Duodenal mucosa (tissue), 2 donors: ENCODE results near the gene BLVRA.
"Not testable (repeated sequence)": the region's sequence is repeated elsewhere in the genome, so short reads cannot be mapped to it uniquely, and the experiment has no call there.

Source experiments
- H3K27ac ChIP-seq: one replicate; pipeline ENCODE4 v1.7.0; 2013; ENCODE audit warnings: low read depth, low read length
- H3K27me3 ChIP-seq, 2 donors: one replicate each; pipeline ENCODE4 v1.7.0; 2013; ENCODE audit warnings: low read length in 2 of 2, control low read depth in 1 of 2; ENCODE audit not compliant: insufficient read depth in 2 of 2, control insufficient read depth in 1 of 2
- H3K36me3 ChIP-seq, 2 donors: one replicate each; pipeline ENCODE4 v1.7.0; 2013; ENCODE audit warnings: low read length in 2 of 2, control low read depth in 1 of 2; ENCODE audit not compliant: insufficient read depth in 2 of 2, control insufficient read depth in 1 of 2
- H3K4me1 ChIP-seq, 2 donors: one replicate each; pipeline ENCODE4 v1.7.0; 2013; ENCODE audit warnings: low read length in 2 of 2, control low read depth in 1 of 2; ENCODE audit not compliant: insufficient read depth in 2 of 2, control insufficient read depth in 1 of 2
- H3K4me3 ChIP-seq, 2 donors: one replicate each; pipeline ENCODE4 v1.7.0; 2013; ENCODE audit warnings: low read length in 2 of 2, low read depth in 1 of 2
- H3K9ac ChIP-seq, 2 donors: one replicate each; pipeline ENCODE4 v1.7.0; 2013; ENCODE audit warnings: low read length in 2 of 2, low read depth in 1 of 2
- H3K9me3 ChIP-seq, 2 donors: one replicate each; pipeline ENCODE4 v1.7.0; 2013; ENCODE audit warnings: low read length in 2 of 2, control low read depth in 1 of 2; ENCODE audit not compliant: control insufficient read depth in 1 of 2

BLVRA gene, protein sequence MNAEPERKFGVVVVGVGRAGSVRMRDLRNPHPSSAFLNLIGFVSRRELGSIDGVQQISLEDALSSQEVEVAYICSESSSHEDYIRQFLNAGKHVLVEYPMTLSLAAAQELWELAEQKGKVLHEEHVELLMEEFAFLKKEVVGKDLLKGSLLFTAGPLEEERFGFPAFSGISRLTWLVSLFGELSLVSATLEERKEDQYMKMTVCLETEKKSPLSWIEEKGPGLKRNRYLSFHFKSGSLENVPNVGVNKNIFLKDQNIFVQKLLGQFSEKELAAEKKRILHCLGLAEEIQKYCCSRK

GRCh38 chr7:43758029-43758821 lies at the start of gene BLVRA:
Gene BLVRA, plus strand, starts transcription at chr7:43758680. Its CDS starts 12,479 bp downstream, at chr7:43771159.
- Histone ChIP-seq H3K4me1 (peaks cover 5 to 10% of the 10 kb centered on the region in 2 donors), H3K27me3 (peaks cover 3 to 6% of the 10 kb centered on the region in 2 donors), H3K9me3 (no peaks in the 10 kb centered on the region), H3K4me3 (peak within 1 kb of the TSS; percentile 74 to 85), H3K27ac (peak within 1 kb of the TSS; percentile 30), H3K36me3 (no peaks in the 10 kb centered on the region), H3K9ac (peak within 1 kb of the TSS; percentile 38 to 51)

- H3K9me3 ChIP-seq = no peaks in the 10 kb centered on the region
- no peaks in the 10 kb centered on the region for H3K36me3 ChIP-seq
- H3K9ac ChIP-seq = no peak overlapping the region
- no peaks in the 10 kb centered on the region for H3K4me1 ChIP-seq
- no peaks in the 10 kb centered on the region for H3K27me3 ChIP-seq
- no peak overlapping the region for H3K27ac ChIP-seq
- no peak overlapping the region for H3K4me3 ChIP-seq
Measured at GRCh38 chr7:43711503-43711902, 47.0 kb upstream of the BLVRA start.

DNA sequence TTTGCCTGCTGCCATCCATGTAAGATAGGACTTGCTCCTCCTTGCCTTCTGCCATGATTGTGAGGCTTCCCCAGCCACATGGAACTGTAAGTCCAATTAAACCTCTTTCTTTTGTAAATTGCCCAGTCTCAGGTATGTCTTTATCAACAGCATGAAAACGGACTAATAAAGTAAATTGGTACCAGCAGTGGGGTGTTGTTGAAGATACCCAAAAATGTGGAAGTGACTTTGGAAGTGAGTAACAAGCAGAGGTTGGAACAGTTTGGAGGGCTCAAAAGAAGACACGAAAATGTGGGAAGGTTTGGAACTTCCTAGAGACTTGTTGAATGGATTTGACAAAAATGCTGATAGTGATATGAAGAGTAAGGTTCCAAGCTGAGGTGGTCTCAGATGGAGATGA lies 42.5 kb upstream of the BLVRA start:
- H3K36me3 ChIP-seq, H3K4me3 ChIP-seq, H3K9ac ChIP-seq, H3K27me3 ChIP-seq, H3K27ac ChIP-seq, H3K9me3 ChIP-seq, H3K4me1 ChIP-seq: not testable (repeated sequence)

DNA sequence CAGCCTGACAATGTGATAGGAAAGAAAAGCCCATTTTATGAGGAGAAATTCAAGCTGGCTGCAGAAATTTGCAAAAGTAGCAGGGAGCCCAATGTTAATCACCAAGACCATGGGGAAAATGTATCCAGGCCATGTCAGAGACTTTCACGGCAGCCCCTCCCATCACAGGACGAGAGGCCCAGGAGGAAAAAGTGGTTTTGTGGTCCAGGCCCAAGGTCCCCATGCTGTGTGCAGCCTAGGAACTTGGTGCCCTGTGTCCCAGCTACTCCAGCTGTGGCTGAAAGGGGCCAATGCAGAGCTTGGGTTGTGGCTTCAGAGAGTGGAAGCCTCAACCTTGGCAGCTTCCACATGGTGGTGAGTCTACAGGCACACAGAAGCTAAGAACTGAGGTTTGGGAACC lies 41.9 kb upstream of the BLVRA start:
- Histone ChIP-seq H3K36me3 (no peaks in the 10 kb centered on the region), H3K27ac (no peak overlapping the region), H3K27me3 (no peaks in the 10 kb centered on the region), H3K9ac (no peak overlapping the region), H3K9me3 (no peaks in the 10 kb centered on the region), H3K4me1 (no peaks in the 10 kb centered on the region), H3K4me3 (no peak overlapping the region)

GRCh38 chr7:43721193-43721806 lies 37.2 kb upstream of the BLVRA start:
- H3K4me1 ChIP-seq = peaks cover 9 to 11% of the 10 kb centered on the region in 2 donors
- no peak overlapping the region for H3K27ac ChIP-seq
- no peak overlapping the region for H3K4me3 ChIP-seq
- H3K9me3 ChIP-seq = no peaks in the 10 kb centered on the region
- H3K27me3 ChIP-seq = no peaks in the 10 kb centered on the region
- no peaks in the 10 kb centered on the region for H3K36me3 ChIP-seq
- no peak overlapping the region for H3K9ac ChIP-seq

GRCh38 chr7:43723007-43723341 lies 35.5 kb upstream of the BLVRA start:
- Histone ChIP-seq H3K27ac (no peak overlapping the region), H3K9ac (no peak overlapping the region), H3K4me3 (no peak overlapping the region), H3K4me1 (peaks cover 9 to 11% of the 10 kb centered on the region in 2 donors), H3K9me3 (no peaks in the 10 kb centered on the region), H3K27me3 (no peaks in the 10 kb centered on the region), H3K36me3 (no peaks in the 10 kb centered on the region)

DNA sequence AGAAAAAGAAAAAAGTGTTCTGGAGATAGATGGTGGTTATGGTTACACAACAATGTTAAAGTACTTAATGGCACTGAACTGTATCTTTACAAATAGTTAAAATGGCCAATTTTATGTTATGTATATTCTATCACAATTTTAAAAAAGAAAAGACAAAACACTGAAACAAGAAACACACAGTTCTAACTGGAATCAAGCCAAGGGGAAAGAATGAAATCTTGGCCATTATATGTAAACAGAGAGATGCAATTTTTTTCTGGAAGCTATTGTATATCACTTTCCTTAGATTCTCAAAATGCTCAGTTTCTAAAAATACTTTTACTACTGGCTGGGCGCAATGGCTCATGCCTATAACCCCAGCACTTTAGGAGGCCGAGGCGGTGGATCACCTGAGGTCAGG lies 33.2 kb upstream of the BLVRA start:
- Histone ChIP-seq H3K4me1 (peaks cover 21 to 23% of the 10 kb centered on the region in 2 donors), H3K27ac (no peak overlapping the region), H3K9ac (no peak overlapping the region)

DNA sequence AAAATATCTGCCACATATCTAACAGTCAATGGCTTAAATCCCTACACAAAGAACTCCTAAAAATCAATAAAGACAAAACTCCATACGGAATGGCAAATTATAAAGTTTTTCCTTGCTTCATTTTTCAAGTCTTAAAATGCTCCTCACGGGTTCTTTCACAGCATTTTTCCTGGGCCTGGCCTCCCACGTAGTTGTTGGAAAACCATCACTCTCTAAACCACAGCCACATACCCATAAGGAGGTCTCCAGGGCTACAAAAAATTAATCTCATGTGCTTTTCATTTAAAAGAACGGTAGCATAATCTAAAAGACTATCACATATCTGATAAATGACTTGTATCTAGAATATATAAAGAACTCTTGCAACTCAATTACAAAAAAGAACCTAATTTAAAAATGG lies 32.0 kb upstream of the BLVRA start:
- peaks cover 21 to 23% of the 10 kb centered on the region in 2 donors for H3K4me1 ChIP-seq
- no peak overlapping the region for H3K4me3 ChIP-seq
- H3K27me3 ChIP-seq = no peaks in the 10 kb centered on the region
- H3K9ac ChIP-seq = no peak overlapping the region
- H3K36me3 ChIP-seq = no peaks in the 10 kb centered on the region
- no peaks in the 10 kb centered on the region for H3K9me3 ChIP-seq
- no peak overlapping the region for H3K27ac ChIP-seq

More for the DNA sequence above, 33.2 kb upstream of the BLVRA start:
- Histone ChIP-seq H3K9me3 (no peaks in the 10 kb centered on the region), H3K27me3 (no peaks in the 10 kb centered on the region), H3K36me3 (no peaks in the 10 kb centered on the region), H3K4me3 (no peak overlapping the region)

DNA sequence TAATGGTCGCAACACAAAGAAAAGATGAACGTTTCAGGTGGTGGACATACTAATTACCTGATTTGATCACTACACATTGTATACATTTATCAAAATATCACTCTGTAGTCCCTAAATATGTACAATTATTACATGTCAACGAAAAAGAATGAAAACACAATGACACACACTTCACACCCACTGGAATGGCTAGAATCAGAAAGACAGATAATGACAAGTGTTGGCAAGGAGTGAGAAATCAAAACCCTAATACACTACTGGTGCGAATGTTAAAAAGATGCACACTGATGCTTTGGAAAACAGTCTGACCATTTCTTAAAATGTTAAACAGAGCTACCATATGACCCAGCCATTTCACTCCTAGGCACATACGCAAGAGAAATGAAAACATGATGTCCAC lies 31.5 kb upstream of the BLVRA start:
- Histone ChIP-seq H3K27me3 (no peaks in the 10 kb centered on the region), H3K4me1 (peaks cover 21 to 23% of the 10 kb centered on the region in 2 donors), H3K36me3 (no peaks in the 10 kb centered on the region), H3K4me3 (no peak overlapping the region), H3K9ac (no peak overlapping the region), H3K9me3 (no peaks in the 10 kb centered on the region), H3K27ac (no peak overlapping the region)

- Histone ChIP-seq H3K36me3 (no peaks in the 10 kb centered on the region), H3K9me3 (no peaks in the 10 kb centered on the region), H3K27ac (no peak overlapping the region), H3K4me1 (peaks cover 21 to 23% of the 10 kb centered on the region in 2 donors), H3K27me3 (no peaks in the 10 kb centered on the region), H3K9ac (no peak overlapping the region), H3K4me3 (no peak overlapping the region)
Measured at GRCh38 chr7:43727494-43727893, 31.0 kb upstream of the BLVRA start.
